Naive thymus-derived CD4-positive, alpha-beta T cell (primary cell): ENCODE results near the gene VWF. TPM values are rescaled to one million over a fixed set of nuclear protein-coding genes. Genes with fewer than 3 reads are reported as not detected.

Experiments used
- ATAC-seq: fragments of 150-1000 bp; cut with Tn5 transposase; 2 replicates; pipeline ENCODE4 v1.10.0; 2021; ENCODE audit warnings: mild to moderate bottlenecking, moderate library complexity
- CTCF ChIA-PET: fragments of 350-600 bp; sonication (Branson Sonifier 250); formaldehyde crosslinking; loops from one replicate; lab custom pipeline; 2021; ENCODE audit warnings: antibody characterized with exemption; lab: Charles Lee
- POLR2A ChIA-PET: fragments of 350-600 bp; sonication (Branson Sonifier 250); formaldehyde crosslinking; loops from one replicate; lab custom pipeline; 2021; ENCODE audit warnings: antibody characterized with exemption, inconsistent platforms; lab: Charles Lee
- DNase-seq, 9 donors: peaks; one replicate each; pipeline versions ENCODE4 v3.0.0 to v3.0.0-alpha.2; 2020 to 2022; ENCODE audit warnings: mixed read lengths in 1 of 9
- H3K27ac ChIP-seq: one replicate; pipeline ENCODE4 v1.7.0; 2013; ENCODE audit warnings: mild to moderate bottlenecking, low read depth, low read length, moderate library complexity
- H3K27me3 ChIP-seq, 2 donors: one replicate each; pipeline ENCODE4 v1.7.0; 2013; ENCODE audit warnings: low read length in 2 of 2, mild to moderate bottlenecking in 2 of 2, moderate library complexity in 2 of 2; ENCODE audit not compliant: control insufficient read depth in 2 of 2, insufficient read depth in 2 of 2
- H3K36me3 ChIP-seq, 3 experiments: 1 replicate in 2 of 3; 2 replicates in 1 of 3; pipeline ENCODE4 v1.7.0; 2013; ENCODE audit warnings: low read length in 3 of 3, mild to moderate bottlenecking in 3 of 3, moderate library complexity in 1 of 3; ENCODE audit not compliant: insufficient read depth in 3 of 3, control insufficient read depth in 2 of 3
- H3K4me1 ChIP-seq, 2 donors: one replicate each; pipeline ENCODE4 v1.7.0; 2013; ENCODE audit warnings: low read length in 2 of 2, mild to moderate bottlenecking in 2 of 2, moderate library complexity in 1 of 2; ENCODE audit not compliant: control insufficient read depth in 2 of 2, insufficient read depth in 2 of 2
- H3K4me3 ChIP-seq: 2 replicates; pipeline ENCODE4 v1.7.0; 2013; ENCODE audit warnings: mild to moderate bottlenecking, low read length
- H3K9me3 ChIP-seq, 3 experiments: 1 replicate in 2 of 3; 2 replicates in 1 of 3; pipeline ENCODE4 v1.7.0; 2013; ENCODE audit warnings: low read length in 3 of 3; ENCODE audit not compliant: control insufficient read depth in 2 of 3
- H3K27ac Mint-ChIP-seq, 9 donors: one replicate each; pipeline ENCODE4 v1.8.0; 2020 to 2022; ENCODE audit warnings: mixed read lengths in 9 of 9, mild to moderate bottlenecking in 8 of 9, moderate library complexity in 5 of 9, inconsistent platforms in 2 of 9
- H3K27me3 Mint-ChIP-seq, 5 donors: one replicate each; pipeline ENCODE4 v1.8.0; 2021 to 2022; ENCODE audit warnings: mixed read lengths in 5 of 5, mild to moderate bottlenecking in 1 of 5
- H3K36me3 Mint-ChIP-seq, 5 donors: one replicate each; pipeline ENCODE4 v1.8.0; 2020 to 2022; ENCODE audit warnings: mixed read lengths in 5 of 5, mild to moderate bottlenecking in 3 of 5, inconsistent platforms in 1 of 5
- H3K4me1 Mint-ChIP-seq, 7 donors: one replicate each; pipeline ENCODE4 v1.8.0; 2020 to 2022; ENCODE audit warnings: mixed read lengths in 7 of 7, mild to moderate bottlenecking in 3 of 7, inconsistent platforms in 1 of 7
- H3K4me3 Mint-ChIP-seq, 10 donors: one replicate each; pipeline ENCODE4 v1.8.0; 2020 to 2022; ENCODE audit warnings: mild to moderate bottlenecking in 10 of 10, mixed read lengths in 10 of 10, moderate library complexity in 6 of 10, inconsistent platforms in 2 of 10
- H3K9me3 Mint-ChIP-seq, 11 donors: one replicate each; pipeline ENCODE4 v1.8.0; 2020 to 2022; ENCODE audit warnings: mixed read lengths in 11 of 11, mild to moderate bottlenecking in 4 of 11, inconsistent platforms in 1 of 11, moderate library complexity in 1 of 11
- intact Hi-C, 2 donors: fragments of 100-400 bp; cut with micrococcal nuclease; formaldehyde crosslinking; loops; one replicate each; pipeline ENCODE4 v1.15.1; 2023
- polyA plus RNA-seq, 2 donors: library from polyadenylated mRNA; unstranded; fragments of 300-500 nt; fragmentation: Illumina TruSeq; gene quantifications; one replicate each; pipeline ENCODE4 v1.2.3, GENCODE V29; 2021
- total RNA-seq, 6 experiments: library from RNA in 5 of 6; stranded (reverse) in 5 of 6; gene quantifications; 1 replicate in 5 of 6; 2 replicates in 1 of 6; pipeline ENCODE4 v1.2.3 and lab custom pipeline; 2021 to 2026

VWF gene
- total and polyA plus RNA-seq, 7 experiments from 2014 or later = 0.21 to 0.34 (median 0.32) TPM; not detected in 4

GRCh38 chr12:6068227-6068626, 56.2 kb downstream of the VWF start:
- H3K27me3 ChIP-seq = no peaks in the 10 kb centered on the region
- Mint-ChIP-seq H3K27ac (peak overlapping the region in 1 of 9 donors; percentile 33), H3K4me1 (peaks cover 12 to 16% (median 14%) of the 10 kb centered on the region in 7 donors), H3K4me3 (no peak overlapping the region), H3K27me3 (peaks cover 0 to 3% (median 0%) of the 10 kb centered on the region in 5 donors), H3K36me3 (no peaks in the 10 kb centered on the region), H3K9me3 (peaks cover 0 to 2% (median 0%) of the 10 kb centered on the region in 11 donors)
- intact Hi-C loops = no loop called here
- H3K4me1 ChIP-seq = peaks cover 3 to 14% of the 10 kb centered on the region in 2 donors
- no peak overlapping the region for H3K27ac ChIP-seq
- no peak overlapping the region for H3K4me3 ChIP-seq
- ATAC-seq = no peak
- ChIA-PET CTCF (interaction anchor here (1.1 to 4.5 kb wide), 2 partner anchors 211 to 214 kb away, joined by 3 to 23 read pairs; no protein-coding TSS in a partner anchor), POLR2A (interaction anchor here (0.7 kb wide), 1 partner anchor 120 kb away, joined by 4 read pairs; no protein-coding TSS in a partner anchor)
- no peak for DNase-seq
- no peaks in the 10 kb centered on the region for H3K9me3 ChIP-seq
- no peaks in the 10 kb centered on the region for H3K36me3 ChIP-seq

- peaks cover 3 to 14% of the 10 kb centered on the region in 2 donors for H3K4me1 ChIP-seq
- ATAC-seq (no peak), DNase-seq (no peak)
- H3K9me3 ChIP-seq = no peaks in the 10 kb centered on the region
- no peaks in the 10 kb centered on the region for H3K36me3 Mint-ChIP-seq
- ChIA-PET CTCF (interaction anchor here (1.1 to 4.5 kb wide), 2 partner anchors 212 to 215 kb away, joined by 3 to 23 read pairs; no protein-coding TSS in a partner anchor), POLR2A (interaction anchor here (0.7 to 1.2 kb wide), 2 partner anchors 74 to 121 kb away, joined by 3 to 4 read pairs; no protein-coding TSS in a partner anchor)
- H3K27me3 Mint-ChIP-seq = peaks cover 0 to 3% (median 0%) of the 10 kb centered on the region in 5 donors
- peaks cover 0 to 2% (median 0%) of the 10 kb centered on the region in 11 donors for H3K9me3 Mint-ChIP-seq
- no peak overlapping the region for H3K4me3 Mint-ChIP-seq
- intact Hi-C loops = no loop called here
- H3K27ac Mint-ChIP-seq = peak overlapping the region in 1 of 9 donors; percentile 39
- H3K27me3 ChIP-seq = no peaks in the 10 kb centered on the region
- peaks cover 12 to 16% (median 14%) of the 10 kb centered on the region in 7 donors for H3K4me1 Mint-ChIP-seq
- H3K36me3 ChIP-seq = no peaks in the 10 kb centered on the region
- H3K27ac ChIP-seq = no peak overlapping the region
- H3K4me3 ChIP-seq = no peak overlapping the region
Measured at GRCh38 chr12:6067152-6067916, 57.1 kb downstream of the VWF start.

- no peak overlapping the region for H3K27ac Mint-ChIP-seq
Measured at GRCh38 chr12:6066651-6067050, 57.8 kb downstream of the VWF start.

GRCh38 chr12:6065863-6066199, 58.6 kb downstream of the VWF start:
- no peaks in the 10 kb centered on the region for H3K36me3 Mint-ChIP-seq
- Histone ChIP-seq H3K27ac (no peak overlapping the region), H3K27me3 (no peaks in the 10 kb centered on the region), H3K4me3 (no peak overlapping the region), H3K9me3 (no peaks in the 10 kb centered on the region), H3K36me3 (no peaks in the 10 kb centered on the region), H3K4me1 (peaks cover 3 to 14% of the 10 kb centered on the region in 2 donors)
- ChIA-PET CTCF (interaction anchor here (1.0 to 2.8 kb wide), 3 partner anchors 130 to 213 kb away, joined by 3 to 8 read pairs (median 3); no protein-coding TSS in a partner anchor), POLR2A (no interaction called here)
- DNase-seq (no peak), ATAC-seq (no peak)
- H3K4me3 Mint-ChIP-seq = no peak overlapping the region
- H3K27me3 Mint-ChIP-seq = peaks cover 0 to 3% (median 0%) of the 10 kb centered on the region in 5 donors
- peaks cover 12 to 16% (median 14%) of the 10 kb centered on the region in 7 donors for H3K4me1 Mint-ChIP-seq
- H3K27ac Mint-ChIP-seq = no peak overlapping the region
- intact Hi-C loops = no loop called here
- H3K9me3 Mint-ChIP-seq = peaks cover 0 to 2% (median 0%) of the 10 kb centered on the region in 11 donors

More at GRCh38 chr12:6066651-6067050, 57.8 kb downstream of the VWF start:
- Mint-ChIP-seq H3K9me3 (peaks cover 0 to 2% (median 0%) of the 10 kb centered on the region in 11 donors), H3K36me3 (no peaks in the 10 kb centered on the region), H3K4me3 (no peak overlapping the region), H3K4me1 (peaks cover 12 to 16% (median 14%) of the 10 kb centered on the region in 7 donors), H3K27me3 (peaks cover 0 to 3% (median 0%) of the 10 kb centered on the region in 5 donors)
- Histone ChIP-seq H3K4me1 (peaks cover 3 to 14% of the 10 kb centered on the region in 2 donors), H3K27me3 (no peaks in the 10 kb centered on the region), H3K9me3 (no peaks in the 10 kb centered on the region), H3K36me3 (no peaks in the 10 kb centered on the region), H3K27ac (no peak overlapping the region), H3K4me3 (no peak overlapping the region)
- intact Hi-C loops = no loop called here
- no peak for DNase-seq
- ChIA-PET POLR2A (interaction anchor here (0.5 to 1.2 kb wide), 2 partner anchors 71 to 74 kb away, joined by 3 read pairs; no protein-coding TSS in a partner anchor), CTCF (no interaction called here)
- no peak for ATAC-seq

GRCh38 chr12:6065131-6065862, 59.2 kb downstream of the VWF start:
- Histone ChIP-seq H3K27ac (no peak overlapping the region), H3K4me3 (no peak overlapping the region), H3K4me1 (peaks cover 3 to 13% of the 10 kb centered on the region in 2 donors), H3K27me3 (no peaks in the 10 kb centered on the region), H3K9me3 (no peaks in the 10 kb centered on the region), H3K36me3 (no peaks in the 10 kb centered on the region)
- Mint-ChIP-seq H3K9me3 (peaks cover 0 to 2% (median 0%) of the 10 kb centered on the region in 11 donors), H3K27me3 (peaks cover 0 to 6% (median 0%) of the 10 kb centered on the region in 5 donors), H3K36me3 (no peaks in the 10 kb centered on the region), H3K4me1 (peaks cover 12 to 15% (median 13%) of the 10 kb centered on the region in 7 donors), H3K27ac (no peak overlapping the region), H3K4me3 (no peak overlapping the region)
- intact Hi-C loops = no loop called here
- ChIA-PET POLR2A (no interaction called here), CTCF (interaction anchor here (0.6 to 2.8 kb wide), 9 partner anchors 42 to 221 kb away, joined by 3 to 18 read pairs (median 4); no protein-coding TSS in a partner anchor)
- ATAC-seq (no peak), DNase-seq (no peak)
